ENCODE measurements around the gene VSIG10L.

The VSIG10L gene

GRCh38 chr19:51341976-51342580 lies at the start of gene VSIG10L:
Gene VSIG10L (minus strand): TSS chr19:51342139. CDS start chr19:51342124, 15 bp downstream.
- no peak for DNase-seq (ENCODE audit: low read depth)
- TF ChIP-seq, protein P1, sequence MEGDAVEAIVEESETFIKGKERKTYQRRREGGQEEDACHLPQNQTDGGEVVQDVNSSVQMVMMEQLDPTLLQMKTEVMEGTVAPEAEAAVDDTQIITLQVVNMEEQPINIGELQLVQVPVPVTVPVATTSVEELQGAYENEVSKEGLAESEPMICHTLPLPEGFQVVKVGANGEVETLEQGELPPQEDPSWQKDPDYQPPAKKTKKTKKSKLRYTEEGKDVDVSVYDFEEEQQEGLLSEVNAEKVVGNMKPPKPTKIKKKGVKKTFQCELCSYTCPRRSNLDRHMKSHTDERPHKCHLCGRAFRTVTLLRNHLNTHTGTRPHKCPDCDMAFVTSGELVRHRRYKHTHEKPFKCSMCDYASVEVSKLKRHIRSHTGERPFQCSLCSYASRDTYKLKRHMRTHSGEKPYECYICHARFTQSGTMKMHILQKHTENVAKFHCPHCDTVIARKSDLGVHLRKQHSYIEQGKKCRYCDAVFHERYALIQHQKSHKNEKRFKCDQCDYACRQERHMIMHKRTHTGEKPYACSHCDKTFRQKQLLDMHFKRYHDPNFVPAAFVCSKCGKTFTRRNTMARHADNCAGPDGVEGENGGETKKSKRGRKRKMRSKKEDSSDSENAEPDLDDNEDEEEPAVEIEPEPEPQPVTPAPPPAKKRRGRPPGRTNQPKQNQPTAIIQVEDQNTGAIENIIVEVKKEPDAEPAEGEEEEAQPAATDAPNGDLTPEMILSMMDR (conservative IDR thresholded peaks at IDR 0.05; ENCODE audit: low read depth, low read length): no peak

GRCh38 chr19:51391073-51391611 lies 49.2 kb upstream of the VSIG10L start:
- DNase-seq (ENCODE audit: low read depth): no peak
- peak overlapping the region; percentile 33 for H3K4me3 ChIP-seq (ENCODE audit: low read depth, low read length)
- TF ChIP-seq, protein P1 (conservative IDR thresholded peaks at IDR 0.05; ENCODE audit: low read depth, low read length): no peak

More at GRCh38 chr19:51341976-51342580, at the start of gene VSIG10L:
- no peak within 1 kb of the TSS for H3K4me3 ChIP-seq (ENCODE audit: low read depth, low read length)

DNA sequence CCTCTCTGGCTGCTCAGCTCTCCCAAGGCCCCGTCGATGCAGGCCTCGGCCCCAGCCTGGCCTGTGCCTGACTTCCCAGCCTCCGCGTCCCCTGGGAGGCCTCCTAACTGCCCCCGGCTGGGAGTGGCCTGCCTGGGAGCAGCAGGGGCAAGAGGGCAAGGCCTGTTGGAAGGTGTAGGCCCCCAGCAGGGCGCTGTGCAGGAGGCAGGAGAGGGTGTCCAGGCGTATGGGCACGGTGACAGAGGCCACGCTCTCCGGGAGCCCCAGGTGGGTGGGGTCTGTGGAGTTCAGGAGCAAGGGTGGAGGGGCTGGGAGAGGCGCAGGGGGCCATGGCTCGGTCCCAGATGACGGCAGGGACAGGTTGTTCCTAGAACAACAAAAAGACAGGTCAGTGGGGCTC lies 47.2 kb upstream of the VSIG10L start:
- H3K4me3 ChIP-seq (ENCODE audit: low read depth, low read length): no peak overlapping the region
- TF ChIP-seq, protein P1 (conservative IDR thresholded peaks at IDR 0.05; ENCODE audit: low read depth, low read length): no peak
- DNase-seq (ENCODE audit: low read depth): no peak

- TF ChIP-seq, protein P1 (conservative IDR thresholded peaks at IDR 0.05; ENCODE audit: low read depth, low read length): no peak
- no peak for DNase-seq (ENCODE audit: low read depth)
- no peak within 1 kb of the TSS for H3K4me3 ChIP-seq (ENCODE audit: low read depth, low read length)
Measured at GRCh38 chr19:51387924-51388389, 46.0 kb upstream of the VSIG10L start, which contains the start of gene LIM2. Gene LIM2 (minus strand): TSS chr19:51387974. CDS start chr19:51387443, 531 bp downstream.

- TF ChIP-seq, protein P1 (conservative IDR thresholded peaks at IDR 0.05; ENCODE audit: low read depth, low read length): no peak
- no peak for DNase-seq (ENCODE audit: low read depth)
- H3K4me3 ChIP-seq (ENCODE audit: low read depth, low read length): no peak overlapping the region
Measured at GRCh38 chr19:51386882-51387520, 45.1 kb upstream of the VSIG10L start.

DNA sequence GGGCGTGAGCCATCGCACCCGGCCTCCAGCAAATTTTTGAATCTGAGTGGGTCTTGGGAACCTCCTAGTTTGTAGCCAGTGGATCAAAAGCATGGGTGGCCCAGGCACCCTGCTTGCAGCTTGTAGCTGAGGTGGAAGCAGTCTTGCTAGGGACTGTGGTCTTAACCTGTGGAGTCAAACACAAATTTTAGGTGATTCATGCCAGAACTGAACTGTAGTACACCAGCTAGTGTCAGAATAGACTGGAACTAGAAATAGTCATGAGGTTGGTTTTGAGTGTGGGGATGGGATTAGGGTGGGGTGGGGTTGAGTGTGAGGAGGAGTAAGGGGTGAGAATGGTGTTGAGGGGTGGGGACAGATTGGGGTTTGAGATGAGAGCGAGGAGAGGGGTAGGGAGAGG lies 40.1 kb upstream of the VSIG10L start:
- DNase-seq (ENCODE audit: low read depth): no peak
- TF ChIP-seq, protein P1 (conservative IDR thresholded peaks at IDR 0.05; ENCODE audit: low read depth, low read length): no peak
- no peak overlapping the region for H3K4me3 ChIP-seq (ENCODE audit: low read depth, low read length)
